NCI-H187 (cell line): ENCODE measurements around the gene XRCC3.

Experiments used
- DNase-seq, 2 experiments: peaks; one replicate each; lab custom pipeline; 2025; lab: John Stamatoyannopoulos, UW

Gene XRCC3

DNA sequence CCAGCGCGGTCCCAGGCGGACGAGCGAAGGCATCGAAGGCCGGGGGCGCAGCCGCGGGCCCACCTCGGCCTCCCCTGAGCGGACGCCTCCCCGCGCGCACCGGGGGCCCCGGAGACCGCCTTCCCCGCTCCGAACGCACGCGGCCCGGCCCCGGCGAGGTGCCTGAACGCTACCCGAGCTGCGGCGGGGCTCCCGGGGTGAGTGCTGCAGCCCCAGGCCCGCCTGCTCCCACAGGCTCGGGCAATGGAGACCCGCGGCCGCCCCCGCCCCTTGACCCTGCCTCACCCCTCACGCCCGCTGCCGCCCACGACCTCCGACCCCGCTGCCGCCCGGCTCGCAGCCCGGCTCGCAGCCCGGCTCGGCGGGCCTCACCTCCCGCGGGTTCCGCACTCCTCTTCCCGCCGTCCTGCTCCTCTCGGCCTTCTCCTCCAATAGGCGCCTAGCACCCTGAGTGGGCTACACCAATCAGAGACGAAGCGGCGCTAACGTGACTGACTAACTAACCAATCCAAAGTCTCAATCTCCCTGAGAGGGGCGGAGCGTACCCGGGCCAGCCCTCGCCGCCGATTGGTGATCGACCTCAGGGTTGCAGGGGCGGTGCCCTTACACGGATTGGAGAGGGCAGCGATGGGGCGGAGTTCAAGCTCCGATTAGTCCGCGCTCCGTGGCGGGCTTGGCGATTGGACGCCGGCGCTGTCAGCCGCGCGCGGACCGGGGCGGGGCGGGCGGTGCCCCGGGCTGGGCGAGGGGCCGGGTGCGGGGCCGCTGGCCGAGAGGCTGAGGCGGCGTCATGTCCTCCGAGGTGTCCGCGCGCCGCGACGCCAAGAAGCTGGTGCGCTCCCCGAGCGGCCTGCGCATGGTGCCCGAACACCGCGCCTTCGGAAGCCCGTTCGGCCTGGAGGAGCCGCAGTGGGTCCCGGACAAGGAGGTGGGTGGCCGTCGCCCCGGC lies at the start of gene XRCC3, which contains the start of gene ZFYVE21:
Gene XRCC3, minus strand, starts transcription at position 400 of the 949 bp plus-strand sequence. CDS start 4,364 bp downstream, outside the sequence.
Gene ZFYVE21, plus strand, starts transcription at position 759 of the 949 bp plus-strand sequence. Its CDS starts 32 bp downstream, at position 791.
- DNase-seq, result peak; percentile 98 to 99

DNA sequence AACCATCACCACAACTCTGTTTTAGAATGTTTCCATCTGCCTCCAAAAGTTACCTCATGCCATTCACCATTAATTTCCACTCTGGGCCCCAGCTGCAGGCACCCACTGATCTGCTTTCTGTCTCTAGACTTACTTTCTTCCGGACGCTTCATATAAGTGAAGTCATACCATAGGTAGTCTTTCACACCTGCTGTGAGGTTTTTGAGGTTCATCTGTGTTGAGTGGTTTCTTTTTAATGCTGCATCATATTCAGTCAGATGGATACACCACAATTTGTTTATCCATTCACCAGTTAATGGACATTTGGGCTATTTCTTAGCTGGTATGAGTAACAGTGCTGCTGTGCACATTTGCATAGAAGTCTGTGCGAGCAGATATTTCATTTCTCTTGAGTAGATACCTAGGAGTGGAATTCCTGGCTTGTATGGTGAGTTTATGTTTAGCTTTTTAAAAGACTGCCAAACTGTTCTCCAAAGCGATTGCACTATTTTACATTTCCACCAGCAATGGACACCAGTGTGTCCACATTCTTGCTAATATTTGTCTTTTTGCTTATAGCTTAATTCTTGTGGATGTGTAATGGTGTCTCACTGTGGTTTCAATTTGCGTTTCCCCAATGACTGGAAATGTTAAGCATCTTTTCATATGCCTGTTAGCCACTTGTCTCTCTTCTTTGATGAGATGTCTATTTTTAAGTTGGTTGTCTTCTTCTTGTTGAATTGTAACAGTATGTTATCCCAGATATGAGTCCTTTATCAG lies 48.7 kb upstream of the XRCC3 start:
- DNase-seq, result no peak

DNA sequence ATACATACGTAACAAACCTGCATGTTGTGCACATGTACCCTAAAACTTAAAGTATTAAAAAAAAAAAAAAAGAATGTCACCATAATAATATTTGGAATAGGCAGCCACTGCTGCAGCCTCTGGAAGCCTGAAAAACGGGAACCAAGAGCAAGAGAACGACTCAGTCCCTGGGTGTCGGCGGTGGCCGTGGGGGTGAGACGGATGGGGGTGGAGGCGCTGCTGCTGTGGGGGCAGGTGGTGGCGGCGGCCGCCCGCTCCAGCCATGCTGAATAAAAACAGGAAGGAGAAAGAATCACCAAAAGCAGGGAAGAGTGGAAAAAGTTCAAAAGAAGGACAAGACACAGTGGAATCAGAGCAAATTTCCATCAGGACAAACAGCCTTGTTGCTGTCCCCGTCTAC lies 47.3 kb upstream of the XRCC3 start:
- DNase-seq, result no peak

DNA sequence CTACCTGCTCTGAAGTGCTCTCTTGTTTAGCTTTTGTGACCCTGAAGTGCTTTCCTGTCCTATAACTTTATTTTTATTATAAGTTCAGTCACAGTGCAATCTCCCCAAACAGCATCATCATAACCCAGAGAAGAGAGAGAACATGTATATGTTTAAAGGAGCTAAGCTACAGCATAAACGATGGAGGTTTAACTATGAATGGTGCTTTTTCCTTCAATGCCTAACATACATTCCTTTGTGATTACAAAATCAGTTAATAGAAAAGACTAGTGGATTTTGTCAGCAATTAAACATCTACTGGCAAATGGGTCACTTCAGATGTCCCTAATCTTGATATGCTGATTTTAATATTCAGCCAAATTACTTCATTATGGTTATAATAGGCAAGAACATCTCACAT lies 46.8 kb upstream of the XRCC3 start:
- DNase-seq, result no peak

DNA sequence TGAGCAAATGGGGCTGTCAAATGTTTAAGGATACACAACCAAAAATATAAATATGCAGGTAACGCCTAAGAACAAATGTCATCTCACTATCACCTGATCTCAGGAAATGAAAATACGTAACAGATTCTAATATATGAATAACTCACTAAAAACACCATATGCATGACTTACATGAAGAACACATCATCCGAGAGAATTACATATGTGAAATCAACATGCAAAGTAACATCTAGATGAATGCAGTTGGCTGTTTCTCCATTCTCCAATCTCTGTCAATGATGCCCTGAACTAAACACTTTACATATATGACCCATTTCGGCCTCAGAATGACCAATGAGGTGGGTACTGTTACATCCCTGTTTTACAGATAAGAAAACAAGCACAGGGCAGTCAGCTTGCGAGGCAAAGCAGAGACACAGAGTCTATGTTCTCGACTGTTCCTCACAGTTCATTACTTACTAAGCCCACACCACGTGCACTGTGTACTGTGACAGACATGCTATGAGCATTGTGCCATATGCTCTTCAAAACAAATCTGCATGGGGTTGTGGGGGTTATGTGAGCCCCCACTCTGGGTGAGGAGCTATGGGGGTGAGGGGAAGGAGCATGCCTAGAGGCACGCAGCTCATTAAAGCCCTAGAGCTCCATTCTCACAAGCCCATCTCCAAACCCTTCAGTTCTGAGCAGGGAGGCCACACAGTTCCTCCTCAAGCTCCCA lies 43.0 kb upstream of the XRCC3 start:
- no peak for DNase-seq

DNA sequence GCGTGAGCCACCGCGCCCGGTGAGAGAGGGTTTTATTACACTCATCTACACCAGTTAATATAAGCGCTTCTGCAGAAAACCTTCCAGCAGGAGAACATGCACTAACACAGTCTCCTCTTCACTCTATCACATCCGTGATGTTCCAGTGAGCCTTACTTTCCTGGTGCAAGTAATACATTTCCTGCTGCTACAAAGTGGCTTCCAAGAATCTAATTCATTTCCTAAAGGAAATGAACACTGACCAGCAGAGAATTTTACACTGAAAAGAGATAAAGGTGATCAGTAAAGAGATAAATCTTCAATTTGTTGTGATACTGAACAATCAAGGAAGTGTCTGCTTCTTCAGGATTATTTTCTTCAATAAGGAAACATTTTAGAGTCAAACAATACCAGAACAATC lies 39.8 kb upstream of the XRCC3 start:
- no peak for DNase-seq

DNA sequence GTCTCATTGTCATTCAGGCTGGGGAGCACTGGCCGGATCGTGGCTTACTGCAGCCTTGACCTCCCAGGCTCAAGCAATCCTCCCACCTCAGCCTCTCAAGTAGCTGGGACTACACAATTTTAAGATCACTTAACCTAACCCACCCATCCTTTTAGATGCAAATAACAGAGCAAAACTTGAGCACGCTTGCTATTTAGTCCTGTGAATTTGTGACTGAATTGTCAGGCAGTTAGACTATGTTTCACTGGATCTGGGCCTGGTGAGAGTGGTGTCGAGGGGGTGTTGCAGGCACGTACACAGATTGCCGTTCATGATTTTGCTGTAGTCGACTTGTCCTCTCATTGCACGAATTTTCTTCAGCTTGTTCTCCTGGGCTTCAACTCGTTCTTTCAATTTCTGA lies 38.5 kb upstream of the XRCC3 start:
- no peak for DNase-seq

DNA sequence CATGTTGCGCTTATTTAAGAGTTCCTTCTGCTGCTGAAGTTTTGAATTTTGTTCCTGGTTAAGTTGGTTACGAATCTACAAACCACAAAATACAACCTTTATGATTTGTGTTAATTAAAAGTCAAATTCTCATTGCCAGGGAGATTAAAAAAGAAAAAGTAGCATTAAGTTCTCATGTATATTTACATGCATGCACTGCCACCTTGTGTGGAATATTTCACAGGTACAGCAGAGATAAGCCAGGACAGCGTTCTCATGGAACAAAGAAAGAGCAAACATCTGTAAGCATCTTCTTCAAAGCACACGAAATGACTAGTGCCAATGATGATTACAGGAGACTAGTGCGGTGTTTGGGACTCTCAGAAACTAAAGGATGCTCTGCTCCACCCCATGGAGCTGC lies 34.6 kb upstream of the XRCC3 start:
- DNase-seq, result no peak

DNA sequence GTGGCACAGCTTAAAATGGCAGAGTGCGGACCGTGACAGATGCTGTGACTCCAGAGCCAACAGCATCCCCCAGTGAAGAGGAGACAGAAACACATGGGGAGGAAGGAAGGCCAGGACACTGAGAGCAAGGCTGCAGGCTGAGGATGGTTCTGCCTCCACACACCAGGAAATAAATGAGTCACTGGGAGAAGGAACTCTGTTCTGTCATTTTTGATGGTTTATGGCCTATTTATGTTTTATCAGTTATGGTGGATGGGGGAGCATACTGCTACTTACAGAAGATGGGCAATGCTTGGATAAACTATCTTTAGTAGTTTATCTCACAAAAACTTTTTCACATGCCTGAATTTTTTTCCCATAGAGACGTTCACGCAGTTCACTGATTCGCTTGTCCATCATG lies 34.2 kb upstream of the XRCC3 start:
- DNase-seq, result no peak

DNA sequence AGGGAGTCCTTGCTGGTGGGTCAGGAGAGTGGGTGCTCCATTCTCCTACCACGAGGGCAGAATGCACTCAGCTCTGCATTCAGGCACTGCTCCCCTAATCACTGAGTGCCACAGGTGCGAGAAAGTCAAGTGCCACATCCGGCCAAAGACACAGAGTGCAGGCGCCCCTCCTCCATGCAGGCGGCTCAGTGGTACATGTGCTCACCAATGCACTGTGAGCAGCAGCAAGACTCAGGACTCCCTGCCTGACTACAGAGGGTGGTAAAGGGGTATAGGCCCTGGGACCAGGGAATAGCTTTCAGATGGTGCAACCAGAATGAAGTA lies 33.2 kb upstream of the XRCC3 start:
- no peak for DNase-seq

DNA sequence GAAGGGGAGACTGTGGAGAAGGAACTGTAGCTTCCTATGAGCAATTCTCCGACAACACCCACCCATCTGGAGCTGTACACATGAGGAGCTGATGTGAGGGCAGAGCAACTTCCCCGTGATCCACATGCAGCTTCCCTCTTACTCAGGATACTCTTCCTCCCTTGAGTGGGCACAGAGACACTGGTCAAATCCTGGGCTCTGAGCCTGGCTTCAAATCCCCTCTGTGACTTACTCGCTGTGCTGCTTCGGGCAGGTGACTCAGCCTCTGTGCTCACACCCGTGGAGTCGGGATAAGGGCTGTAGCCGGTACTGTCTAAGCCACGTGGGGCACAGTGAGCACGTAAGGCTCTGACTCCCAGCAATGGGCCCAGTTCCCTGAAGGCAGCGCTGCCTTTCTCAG lies 31.4 kb upstream of the XRCC3 start:
- DNase-seq, result no peak

DNA sequence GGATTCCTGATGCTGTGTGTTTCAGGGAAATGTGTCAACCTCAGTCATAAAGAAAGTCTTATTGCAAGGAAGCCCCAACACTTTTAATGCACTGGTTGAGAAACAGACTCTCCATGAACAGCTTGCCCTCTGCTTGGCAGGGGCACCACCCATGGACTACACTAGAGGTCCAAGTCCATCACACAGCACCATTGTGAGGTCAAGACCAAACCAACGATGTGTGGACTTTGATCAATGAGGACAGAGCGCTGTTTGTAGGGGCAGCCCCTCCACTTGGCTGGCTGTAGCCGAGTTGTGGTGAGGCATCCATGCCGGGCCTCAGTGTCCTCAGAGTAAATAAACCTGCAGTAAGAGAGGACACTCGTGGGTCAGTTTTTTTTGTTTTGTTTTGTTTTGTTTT lies 30.2 kb upstream of the XRCC3 start:
- DNase-seq, result no peak

DNA sequence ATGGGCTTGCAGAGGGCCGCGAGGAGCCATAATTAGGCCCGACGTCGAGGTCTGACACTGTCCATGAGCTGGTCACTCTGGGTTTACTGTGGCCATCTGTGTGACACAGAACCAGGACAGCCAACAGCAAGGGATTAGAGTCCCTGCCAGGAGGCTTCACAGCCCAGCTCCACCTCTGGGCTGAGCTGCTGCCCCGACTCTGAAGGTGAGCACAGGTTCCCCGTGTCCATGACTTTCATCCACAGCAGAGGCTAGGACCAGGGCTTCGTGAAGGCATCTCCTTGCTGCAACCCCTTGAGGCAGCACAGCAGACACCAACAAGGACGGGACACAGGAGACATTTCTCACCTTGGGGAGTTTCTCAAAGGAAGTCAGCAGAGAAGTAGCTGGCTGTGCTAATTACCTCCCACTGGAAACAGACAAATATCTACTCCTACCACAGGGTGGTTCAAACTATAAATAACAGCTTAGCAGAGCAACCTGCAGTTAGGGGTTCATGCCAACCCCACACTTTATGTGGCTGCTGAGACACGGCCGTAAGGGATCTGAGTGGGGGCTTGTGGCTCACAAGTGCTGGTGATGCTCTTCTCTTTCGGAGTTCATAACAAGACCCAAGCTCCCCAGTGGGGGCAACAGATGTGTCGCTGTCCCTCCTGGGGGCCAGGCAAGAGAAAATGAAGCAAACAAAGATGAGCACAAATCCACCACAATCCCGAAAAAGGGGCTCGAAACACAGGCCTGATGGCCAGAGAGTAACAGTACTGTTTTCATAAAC lies 29.6 kb upstream of the XRCC3 start:
- DNase-seq, result no peak

DNA sequence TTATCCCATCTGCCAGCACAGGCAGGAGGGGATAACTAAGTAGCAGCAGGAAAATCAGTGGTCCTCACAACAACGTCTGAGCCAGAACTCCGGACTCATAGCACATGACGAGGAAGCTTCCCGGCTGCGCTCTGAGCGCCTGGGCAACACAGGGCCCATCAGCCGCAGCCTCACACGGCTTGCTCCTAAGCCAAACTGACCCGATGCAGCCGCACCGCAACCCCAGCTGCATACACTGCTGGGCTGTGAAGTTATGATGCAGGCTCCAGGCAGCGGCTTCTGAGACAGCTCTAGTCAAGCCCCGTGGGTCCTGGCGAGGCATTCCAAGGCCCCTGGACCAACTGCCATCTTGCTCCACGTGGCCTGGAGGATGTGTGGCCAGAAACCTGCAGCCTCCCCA lies 28.4 kb upstream of the XRCC3 start:
- DNase-seq, result no peak

DNA sequence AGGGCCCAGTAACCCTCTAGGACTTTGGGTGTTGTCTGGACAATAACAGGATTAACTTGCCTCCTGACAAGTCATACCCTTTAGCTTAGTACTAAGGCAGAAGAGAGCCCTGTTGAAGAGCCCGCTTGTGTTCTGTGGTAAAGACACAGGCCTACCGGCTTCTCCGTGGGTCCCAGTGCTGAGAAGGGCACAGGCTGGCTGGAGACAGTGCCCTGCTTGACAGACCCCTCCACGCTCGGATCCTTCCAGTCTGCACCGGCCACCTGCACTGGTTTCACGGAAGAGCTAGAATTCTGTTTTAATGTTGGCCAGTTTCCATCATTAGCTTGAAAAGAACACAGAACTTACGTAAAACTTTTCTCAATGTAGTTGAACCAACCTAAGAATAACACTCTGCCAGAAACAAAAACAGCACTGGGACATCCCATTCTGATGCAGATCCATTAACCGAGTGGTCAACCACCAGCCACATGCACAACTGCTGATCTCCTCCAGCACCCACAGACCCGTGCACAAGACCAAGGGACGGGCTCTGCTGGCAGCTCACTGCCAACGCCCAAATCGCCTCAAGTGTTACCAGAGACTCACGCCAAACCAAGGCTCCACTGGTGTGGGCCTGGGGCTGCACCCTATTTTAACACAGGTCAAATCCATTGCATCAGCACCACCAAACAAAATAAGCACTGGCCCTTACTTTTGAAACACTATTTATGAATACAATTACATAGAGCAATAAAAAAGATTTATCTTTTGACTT lies 27.4 kb upstream of the XRCC3 start:
- no peak for DNase-seq

DNA sequence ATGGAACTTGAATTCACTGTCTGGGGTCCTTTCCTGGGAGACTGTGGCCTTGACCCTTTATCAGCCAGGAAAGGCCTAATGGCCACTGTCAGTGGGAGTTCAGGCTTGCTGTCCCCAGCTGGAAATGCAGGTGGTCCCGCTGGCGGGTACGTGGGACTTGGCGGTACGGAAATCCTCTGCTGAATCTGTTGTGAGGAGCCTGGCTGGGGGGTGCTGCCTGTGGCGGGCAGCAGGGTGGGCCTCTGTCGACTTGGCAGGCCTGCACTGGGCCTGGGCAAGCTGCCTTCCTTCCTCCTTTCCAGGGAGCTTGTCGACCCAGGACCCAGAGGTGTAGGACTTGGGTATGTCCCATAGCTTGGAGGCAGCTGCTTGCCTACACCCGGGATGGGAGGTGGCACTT lies 26.6 kb upstream of the XRCC3 start:
- DNase-seq, result no peak

DNA sequence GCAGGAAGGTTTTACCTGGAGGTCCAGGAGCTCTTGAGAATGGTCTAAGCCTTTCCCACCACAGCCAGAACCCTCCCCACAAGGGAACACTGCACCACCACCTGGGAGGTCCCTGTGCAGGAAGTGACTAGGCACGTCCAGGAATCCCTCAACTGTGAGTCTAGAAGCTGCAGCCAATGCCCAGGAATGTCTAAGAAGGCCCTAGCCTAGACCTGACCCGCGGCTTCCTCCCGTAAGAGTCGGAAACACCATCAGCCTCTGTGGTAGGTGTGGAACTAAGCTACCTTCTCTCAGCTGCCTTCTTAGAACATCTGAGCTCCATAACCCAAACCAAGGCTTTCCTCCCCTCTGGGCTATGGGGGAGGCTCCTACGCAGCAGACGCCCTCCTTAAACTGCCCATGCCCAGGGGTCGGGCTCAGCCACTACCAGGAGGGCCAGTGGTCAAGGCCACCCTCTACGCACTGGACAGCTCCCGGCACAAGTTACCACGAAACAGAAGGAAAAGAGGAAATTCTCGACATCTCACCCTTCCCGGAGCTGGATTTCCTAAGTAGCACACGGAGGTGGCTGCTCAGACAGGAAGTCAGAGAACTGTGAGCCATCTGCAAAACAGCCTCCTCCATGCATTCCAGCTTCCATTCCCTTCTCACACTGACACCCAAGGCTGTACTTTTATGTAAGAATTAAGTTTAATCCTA lies 25.9 kb upstream of the XRCC3 start:
- no peak for DNase-seq

DNA sequence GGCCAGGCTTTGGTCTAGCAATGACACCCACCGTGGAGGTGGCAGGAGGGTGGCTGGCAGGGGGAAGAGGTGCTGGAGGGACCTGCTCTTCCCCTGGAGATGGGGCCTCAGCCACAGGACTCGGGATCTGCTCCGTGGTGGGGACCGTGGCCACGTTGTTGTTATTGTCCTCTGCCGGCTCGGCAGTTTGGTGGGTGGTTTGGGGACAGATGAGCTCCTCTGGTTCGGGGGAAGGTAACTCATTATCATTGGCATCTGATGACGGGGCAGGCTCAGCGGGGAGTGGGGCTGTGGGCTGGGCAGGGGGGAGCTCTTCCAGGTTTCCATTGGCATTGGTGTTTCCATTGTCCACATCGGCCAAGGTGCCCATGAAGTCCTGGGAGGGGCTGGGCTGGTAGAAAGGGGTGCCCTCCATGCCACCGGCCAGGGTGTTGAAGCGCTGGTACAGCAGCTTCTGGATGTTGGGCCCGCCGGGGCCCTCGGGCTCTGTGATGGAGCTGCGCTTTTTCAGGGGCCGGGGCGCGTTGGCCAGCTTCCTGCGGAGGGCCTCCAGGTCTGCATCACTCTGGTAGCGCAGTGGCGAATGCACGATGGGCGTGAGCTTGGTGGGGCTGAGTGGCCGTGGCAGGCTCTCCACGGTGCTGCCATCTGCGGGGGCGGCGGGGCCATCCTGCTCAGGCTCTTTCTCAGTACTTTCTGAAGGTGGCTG lies 24.7 kb upstream of the XRCC3 start:
- no peak for DNase-seq

DNA sequence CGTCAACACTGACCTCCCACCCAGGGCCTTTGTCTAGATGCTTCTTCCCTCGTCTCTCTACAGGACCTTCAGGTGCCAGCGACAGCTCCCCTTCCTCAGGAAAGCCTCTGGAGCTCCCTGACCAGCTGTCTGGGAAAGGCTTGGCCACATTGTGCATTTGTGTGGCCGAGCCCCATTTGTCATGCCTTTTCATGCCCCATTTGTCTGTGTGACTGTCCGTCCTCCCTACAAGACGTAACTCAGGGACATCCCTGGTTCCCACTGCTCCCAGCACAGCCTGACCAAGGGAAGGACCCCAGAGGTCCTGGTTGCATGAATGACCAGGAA lies 24.2 kb upstream of the XRCC3 start:
- no peak for DNase-seq
